Measurements from ENCODE around the gene OR51D1.

Gene OR51D1

DNA sequence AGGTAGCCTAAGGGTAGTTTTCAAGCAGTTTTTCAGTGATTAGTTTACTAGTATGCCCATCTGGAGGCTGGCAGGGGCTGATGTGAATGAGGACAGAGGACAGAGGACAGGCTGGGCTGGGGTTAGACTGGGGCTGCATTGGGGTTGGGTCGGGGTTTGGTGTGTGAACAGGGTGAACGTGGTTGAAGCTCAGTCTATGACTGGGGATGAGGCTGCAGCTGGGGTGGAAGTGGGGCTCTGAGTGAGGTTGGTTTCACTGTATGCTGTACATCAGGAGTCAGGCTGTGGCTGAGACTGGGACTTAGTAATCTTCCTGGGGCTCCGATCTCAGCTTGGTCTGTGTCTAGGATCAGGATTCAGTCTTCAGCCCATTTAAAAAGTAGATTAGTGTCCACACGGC lies 7.0 kb downstream of the OR51D1 start:
- no peak for DNase-seq (ENCODE audit: low read depth)

DNA sequence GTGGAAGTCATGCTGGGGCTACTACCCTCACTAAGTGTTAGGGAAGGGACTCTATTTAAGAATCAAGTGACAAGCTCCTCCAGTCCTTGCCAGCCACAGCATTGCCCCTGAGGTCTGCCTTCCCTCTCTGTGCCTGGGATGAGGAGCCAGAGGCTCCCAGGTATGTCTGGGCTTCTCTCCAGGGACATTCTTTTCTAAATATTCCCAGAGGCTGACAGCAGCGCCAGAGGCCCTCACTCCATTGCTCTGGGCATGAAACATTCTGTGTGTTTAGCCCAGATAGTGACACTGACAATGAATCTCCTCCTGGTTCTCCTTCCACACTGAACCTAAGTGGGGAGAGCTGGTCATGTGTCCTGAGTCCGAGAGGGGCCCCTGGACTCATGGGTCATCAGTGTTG lies 8.7 kb downstream of the OR51D1 start:
- no peak for DNase-seq (ENCODE audit: low read depth)

DNA sequence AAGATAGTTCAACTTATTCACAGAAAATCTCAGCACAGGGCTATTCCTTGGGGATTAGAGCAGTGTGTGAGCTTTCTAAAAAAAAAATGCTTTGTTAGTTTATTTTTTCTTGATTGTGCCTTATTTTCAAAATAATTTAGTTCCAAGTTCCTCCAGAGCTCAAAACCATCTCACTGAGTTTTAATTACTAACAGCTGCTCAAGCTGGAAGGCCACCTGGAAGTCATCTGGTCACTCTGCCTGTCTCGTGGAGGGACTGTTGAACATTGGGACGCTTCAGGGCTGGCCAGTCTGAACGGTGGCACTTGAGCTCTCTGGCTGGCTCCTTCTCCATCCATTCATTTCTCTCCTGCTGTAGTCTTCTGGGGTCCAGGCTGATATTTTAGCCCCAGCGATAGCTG lies 10.5 kb downstream of the OR51D1 start:
- DNase-seq (ENCODE audit: low read depth): no peak

DNA sequence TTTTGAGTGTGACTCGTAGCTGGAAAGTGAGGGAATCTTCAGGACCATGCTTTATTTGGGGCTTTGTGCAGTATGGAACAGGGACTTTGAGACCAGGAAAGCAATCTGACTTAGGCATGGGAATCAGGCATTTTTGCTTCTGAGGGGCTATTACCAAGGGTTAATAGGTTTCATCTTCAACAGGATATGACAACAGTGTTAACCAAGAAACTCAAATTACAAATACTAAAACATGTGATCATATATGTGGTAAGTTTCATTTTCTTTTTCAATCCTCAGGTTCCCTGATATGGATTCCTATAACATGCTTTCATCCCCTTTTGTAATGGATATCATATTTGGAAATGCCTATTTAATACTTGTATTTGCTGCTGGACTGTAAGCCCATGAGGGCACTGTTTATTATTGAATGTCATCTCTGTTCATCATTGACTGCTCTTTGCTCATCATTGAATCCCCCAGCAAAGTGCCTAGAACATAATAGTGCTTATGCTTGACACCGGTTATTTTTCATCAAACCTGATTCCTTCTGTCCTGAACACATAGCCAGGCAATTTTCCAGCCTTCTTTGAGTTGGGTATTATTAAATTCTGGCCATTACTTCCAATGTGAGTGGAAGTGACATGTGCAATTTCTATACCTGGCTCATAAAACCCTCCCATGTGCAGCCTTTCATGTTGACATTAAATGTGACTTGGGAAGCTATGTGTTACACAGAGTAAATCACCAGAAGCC lies 17.5 kb downstream of the OR51D1 start:
- no peak for DNase-seq (ENCODE audit: low read depth)

DNA sequence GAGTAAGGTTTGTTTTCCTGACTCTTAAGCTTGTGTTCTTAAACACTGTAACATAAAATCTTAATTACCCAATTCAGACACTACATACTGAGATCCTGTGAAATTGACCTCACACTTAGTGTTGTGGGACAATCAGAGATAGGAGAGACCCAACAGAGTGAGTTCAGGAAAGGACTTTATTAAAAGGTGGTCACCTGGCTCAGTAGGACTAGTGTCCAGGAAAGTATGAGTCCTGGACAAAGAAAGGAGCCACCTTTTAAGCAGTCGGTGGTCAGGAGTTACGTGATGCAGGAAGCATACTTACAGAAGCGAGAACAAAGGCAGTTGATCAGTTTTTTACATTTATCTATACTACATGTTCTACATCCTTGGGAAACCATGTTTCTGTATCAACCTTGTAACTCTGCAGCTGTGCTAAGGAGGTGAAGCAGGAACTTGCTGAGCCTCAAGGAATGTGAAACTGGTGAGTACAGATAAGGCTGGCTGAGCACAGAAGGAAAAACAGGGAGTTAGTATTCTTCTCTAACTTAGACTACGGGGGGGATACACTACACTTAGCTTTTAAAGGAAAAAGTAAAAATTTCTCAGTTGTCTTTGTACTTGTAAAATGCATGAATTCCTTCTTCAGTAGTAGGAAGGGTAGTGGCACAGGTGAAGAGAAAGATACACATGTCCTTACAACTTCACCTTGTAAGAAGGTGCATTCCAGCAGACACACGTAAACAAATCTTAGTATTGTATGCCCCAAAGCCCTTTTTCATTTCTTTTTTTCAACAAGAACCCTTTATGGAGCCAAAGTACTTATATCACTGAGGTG lies 21.6 kb downstream of the OR51D1 start:
- no peak for DNase-seq (ENCODE audit: low read depth)

DNA sequence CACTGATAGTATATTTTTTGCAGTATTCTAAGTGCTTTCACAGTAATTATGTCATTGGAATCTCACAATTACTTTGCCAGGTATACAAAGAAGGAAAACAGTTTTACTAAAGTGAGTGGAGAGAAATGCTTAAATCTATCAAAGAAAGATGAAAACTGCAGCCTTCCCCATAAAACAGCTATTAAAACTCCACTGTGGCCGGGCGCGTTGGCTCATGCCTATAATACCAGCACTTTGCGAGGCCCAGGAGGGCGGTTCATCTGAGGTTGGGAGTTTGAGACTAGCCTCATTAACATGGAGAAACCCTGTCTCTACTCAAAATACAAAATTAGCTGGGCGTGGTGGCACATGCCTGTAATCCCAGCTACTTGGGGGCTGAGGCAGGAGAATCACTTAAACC lies 25.6 kb downstream of the OR51D1 start:
- no peak for DNase-seq (ENCODE audit: low read depth)

DNA sequence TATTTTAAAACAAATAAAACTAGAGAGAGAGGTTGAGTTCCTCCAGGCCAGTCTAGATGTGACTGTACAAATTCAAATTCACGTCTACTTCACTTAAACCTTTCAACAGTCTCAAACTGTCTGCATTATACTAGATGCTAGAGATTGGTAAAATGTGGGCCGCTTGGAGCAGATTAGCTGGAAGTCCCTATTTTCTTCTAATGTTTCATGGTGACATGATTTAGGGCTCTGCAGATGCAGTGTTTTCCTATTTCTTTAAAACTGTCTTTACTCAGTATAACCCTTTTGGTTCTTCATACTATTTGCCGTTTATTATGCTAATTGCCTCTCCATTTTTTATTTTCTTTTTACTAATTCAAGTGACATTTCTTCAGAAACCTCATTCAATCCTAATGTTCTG lies 26.9 kb downstream of the OR51D1 start:
- no peak for DNase-seq (ENCODE audit: low read depth)

DNA sequence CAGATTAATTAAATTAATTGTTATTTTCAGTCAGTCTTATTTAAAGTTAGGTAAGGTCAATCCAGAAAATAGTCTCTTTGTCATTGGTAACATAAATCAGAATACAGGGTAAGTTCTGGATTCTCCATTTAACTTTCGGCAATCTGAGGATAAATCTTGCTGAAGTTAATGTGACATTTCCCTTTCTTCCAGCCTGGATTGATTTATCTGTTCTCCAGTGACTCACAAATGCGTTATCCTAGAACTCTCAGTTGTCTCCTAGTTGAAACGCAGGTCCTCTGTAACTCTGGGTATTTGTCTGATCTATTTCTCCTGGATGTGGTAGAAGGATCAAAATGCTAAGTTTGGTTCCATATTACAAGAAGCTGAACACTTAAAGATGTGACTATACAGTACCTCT lies 27.5 kb downstream of the OR51D1 start:
- no peak for DNase-seq (ENCODE audit: low read depth)

DNA sequence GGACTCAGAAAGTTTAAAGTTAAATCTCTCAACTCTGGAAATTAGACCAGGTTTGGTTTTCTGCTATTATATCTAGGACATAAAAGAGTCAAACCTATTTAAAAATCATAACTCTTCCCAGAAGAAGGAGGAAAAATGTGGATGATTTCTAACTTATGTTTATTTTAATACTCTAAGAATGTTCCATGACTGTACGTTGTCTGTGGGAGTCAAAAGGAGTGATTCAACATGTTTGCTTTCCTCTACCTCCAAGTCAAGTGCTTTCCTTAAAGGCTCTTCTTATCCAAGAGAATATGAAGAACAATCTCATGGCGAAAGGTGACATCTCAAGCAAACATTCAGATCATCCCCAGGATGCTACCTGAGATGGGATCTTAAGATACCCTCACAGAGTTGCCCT lies 28.1 kb downstream of the OR51D1 start:
- no peak for DNase-seq (ENCODE audit: low read depth)

DNA sequence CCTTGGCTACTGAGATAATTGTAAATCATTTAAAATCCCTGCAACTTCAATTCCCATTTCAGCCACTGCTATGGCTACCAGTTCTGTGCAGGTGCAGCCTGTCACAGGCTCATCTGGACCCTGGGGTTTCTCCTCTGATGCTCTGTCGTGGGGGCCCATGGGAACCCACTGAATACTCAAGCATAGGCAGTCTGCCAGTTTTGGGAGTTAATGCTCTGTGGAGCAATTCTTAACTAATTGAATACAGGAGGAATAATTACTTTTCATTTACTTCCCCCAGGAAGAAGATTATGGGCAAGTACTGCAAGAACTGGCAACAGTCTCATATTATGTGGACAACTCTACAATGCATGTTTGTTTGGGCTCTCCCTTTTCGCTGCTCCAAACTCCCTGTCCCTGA lies 34.5 kb downstream of the OR51D1 start:
- DNase-seq (ENCODE audit: low read depth): no peak

DNA sequence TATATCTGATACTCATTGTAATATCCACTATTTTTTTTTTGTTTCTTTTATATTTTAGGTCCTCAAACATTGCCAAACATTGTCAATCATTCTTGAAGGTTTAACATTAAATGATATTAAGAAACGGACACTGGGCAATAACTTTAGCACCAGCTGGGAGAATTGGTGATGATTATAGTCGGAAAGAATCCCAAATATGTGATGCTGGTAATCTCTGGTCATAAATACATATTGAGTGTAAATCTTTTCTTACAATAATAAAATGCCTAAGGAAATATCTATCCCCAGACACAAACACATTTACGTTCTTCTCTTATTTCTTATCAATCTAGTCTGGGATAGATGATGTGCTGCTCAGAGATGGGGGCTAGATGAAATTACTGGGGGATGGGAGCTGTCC lies 35.2 kb downstream of the OR51D1 start:
- peak; percentile 37 for DNase-seq (ENCODE audit: low read depth)

DNA sequence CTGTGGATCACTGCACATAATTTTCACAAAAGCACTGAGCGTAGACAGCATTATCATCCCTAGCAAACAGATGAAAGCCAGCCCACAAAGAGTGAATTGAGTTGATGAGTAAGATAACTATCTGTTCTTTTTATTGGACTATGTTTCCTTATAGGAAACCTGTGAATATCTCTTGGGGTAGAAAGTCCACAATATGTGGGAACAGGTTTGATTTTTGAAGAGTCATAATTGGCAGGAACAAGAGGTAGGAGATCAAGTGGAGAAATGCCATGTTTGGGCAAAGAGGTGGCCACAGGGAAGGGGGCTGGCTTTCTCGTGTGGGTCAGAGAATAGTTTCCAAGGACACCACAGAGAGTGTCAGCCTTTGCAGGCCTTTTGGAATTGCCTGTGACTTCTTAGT lies 36.5 kb downstream of the OR51D1 start:
- no peak for DNase-seq (ENCODE audit: low read depth)

DNA sequence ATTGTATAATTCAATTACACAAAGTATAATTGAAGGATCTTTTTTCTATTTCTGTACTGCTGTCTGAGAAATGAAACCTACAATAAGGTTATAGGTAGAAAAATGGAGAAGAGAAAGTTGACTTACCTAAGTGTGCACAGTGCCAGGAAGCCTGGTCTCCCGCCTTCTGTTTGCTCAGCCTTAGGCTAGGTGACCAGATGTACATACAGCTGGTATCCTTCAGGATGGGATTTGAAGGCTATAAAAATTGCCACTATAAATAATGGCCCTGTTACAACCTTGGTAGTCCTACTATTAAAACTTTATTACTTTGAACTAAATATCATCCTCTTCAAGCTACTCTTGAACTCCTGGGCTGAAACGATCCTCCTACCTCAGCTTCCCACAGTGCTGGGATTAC lies 40.7 kb downstream of the OR51D1 start:
- DNase-seq (ENCODE audit: low read depth): no peak

DNA sequence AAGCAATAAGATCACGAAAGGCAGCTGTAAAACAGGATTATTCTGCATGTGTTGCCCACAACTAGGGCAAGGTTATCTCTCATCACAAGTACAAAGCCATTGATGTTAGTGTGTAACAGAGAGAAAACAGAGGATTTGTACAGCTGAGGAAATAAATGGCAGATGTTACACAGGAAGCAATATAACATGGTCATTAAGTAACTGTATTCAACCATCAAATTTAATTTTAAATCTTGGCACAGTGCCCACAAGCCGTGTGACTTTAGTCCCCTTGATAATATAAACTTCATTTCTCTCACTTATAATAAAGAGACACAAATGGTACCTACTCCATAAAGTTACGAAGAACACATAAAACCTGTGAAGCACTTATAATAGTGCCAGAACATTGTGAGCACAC lies 43.1 kb downstream of the OR51D1 start:
- DNase-seq (ENCODE audit: low read depth): no peak

DNA sequence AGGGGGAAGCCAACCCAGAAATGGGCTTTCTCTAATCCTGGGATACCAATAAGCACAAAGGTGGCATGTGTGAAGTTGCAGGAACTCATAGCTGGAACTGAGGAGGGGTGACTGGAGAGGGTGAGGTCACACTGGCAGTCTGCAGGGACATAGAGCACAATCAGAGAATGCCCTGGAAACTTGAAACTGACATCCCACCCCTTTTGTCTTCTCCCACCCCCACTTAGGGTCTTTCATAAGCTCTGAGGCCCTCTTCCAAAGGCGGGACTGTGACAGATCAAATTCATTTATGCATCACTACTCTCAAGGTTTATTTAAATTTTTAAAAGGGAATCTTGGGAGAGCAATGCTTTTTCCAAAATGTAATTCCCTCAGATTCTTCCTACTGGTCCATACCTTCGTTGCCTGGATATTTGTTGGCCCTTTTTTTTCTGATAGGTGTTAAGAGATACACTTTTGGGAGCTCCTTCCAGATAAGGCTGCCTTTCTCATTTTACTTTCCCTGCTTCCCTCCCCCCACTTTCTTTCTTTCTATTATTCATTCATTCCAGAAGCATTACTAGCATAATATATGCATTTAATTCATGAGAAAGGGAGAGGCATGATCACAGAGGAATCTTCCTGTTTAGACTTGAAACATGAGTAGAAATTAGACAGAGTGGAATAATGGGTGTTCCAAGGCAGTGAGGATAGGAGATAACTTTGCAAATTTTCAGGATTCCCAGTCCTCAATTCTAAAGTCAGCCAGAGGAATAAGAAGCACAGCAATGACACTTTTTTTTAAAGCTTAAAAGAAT lies 45.5 kb downstream of the OR51D1 start:
- DNase-seq (ENCODE audit: low read depth): peak; percentile 29

DNA sequence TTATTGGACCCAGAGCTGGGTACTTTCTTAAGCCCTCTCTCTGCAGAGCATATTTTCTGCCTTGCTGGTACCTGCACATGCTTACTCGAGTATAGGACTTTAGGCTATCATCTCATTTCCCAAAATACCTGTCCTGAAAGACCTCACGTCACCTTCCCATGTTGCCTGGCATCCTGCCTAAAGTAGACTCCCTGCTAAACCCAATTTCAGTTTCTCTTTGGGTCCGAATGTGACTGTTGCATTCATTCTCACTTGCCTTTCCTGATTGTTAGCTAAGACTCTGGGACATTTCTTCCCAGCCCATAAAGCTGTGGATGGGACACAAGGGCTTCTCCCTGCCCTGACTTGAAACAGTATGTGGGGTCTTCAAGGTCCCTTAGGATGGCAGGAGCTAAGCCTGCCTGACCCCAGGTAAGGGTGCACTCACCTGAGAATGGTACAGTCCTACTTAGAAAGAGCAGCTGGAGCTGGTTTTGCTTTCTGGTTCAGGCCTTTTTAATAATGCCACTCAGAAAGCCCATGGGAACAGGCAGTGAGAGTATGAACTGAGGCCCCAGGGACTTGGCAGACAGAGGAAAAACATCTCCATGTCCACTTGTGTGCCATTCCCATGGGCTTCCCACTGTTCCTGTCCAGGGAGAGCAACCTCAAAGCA lies 47.5 kb downstream of the OR51D1 start:
- no peak for DNase-seq (ENCODE audit: low read depth)

Measured in HS-5 (cell line).